Right lobe of liver (tissue), 6 donors: ENCODE measurements around the gene AUH. TPM values are rescaled to one million over a fixed set of nuclear protein-coding genes. Genes with fewer than 3 reads are reported as not detected.

Experiments
- ATAC-seq, 4 donors: fragments of 200-7000 bp; cut with Tn5 transposase; one replicate each; pipeline ENCODE4 v1.9.1; 2020; ENCODE audit warnings: mild to moderate bottlenecking in 4 of 4, moderate library complexity in 4 of 4
- DNase-seq, 3 donors: peaks; one replicate each; pipeline ENCODE4 v3.0.0-alpha.2; 2020
- H3K27ac ChIP-seq, 3 donors: fragments of 200-600 bp; one replicate each; pipeline ENCODE4 v1.8.0; 2022
- H3K27me3 ChIP-seq, 2 donors: fragments of 200-600 bp; one replicate each; pipeline ENCODE4 v1.8.0; 2022
- H3K36me3 ChIP-seq, 4 donors: fragments of 200-600 bp; sonication (generic) in 1 of 4; one replicate each; pipeline versions ENCODE4 v1.5.1 to v1.8.0; 2017 to 2022; ENCODE audit warnings: control low read depth in 1 of 4
- H3K4me1 ChIP-seq, 4 donors: fragments of 200-600 bp; sonication (generic) in 1 of 4; one replicate each; pipeline versions ENCODE4 v1.5.1 to v1.8.0; 2017 to 2022; ENCODE audit warnings: control low read depth in 1 of 4
- H3K4me3 ChIP-seq, 3 donors: fragments of 200-600 bp; one replicate each; pipeline ENCODE4 v1.8.0; 2022
- H3K9me3 ChIP-seq, 4 donors: fragments of 200-600 bp; sonication (generic) in 1 of 4; one replicate each; pipeline versions ENCODE4 v1.5.1 to v1.8.0; 2017 to 2022; ENCODE audit warnings: control low read depth in 1 of 4
- POLR2A ChIP-seq: fragments of 450-650 bp; IDR thresholded peaks from one replicate; pipeline ENCODE4 v1.6.1; 2017; ENCODE audit warnings: antibody characterized with exemption, mild to moderate bottlenecking
- WGBS: methylation state at CpG from one replicate; pipeline ENCODE4 v1.1.6; 2018; ENCODE audit warnings: low coverage, low lambda C conversion rate; ENCODE audit not compliant: insufficient coverage; ENCODE audit errors: missing lambda C conversion rate; 5-methylcytosine and 5-hydroxymethylcytosine counted together
- intact Hi-C, 2 donors: fragments of 100-400 bp; cut with DNase I; formaldehyde crosslinking; loops; one replicate each; pipeline versions ENCODE4 v1.11.2 to v1.14.1; 2022
- total RNA-seq, 6 experiments: library from RNA; depleted of rRNA in 2 of 6; stranded (reverse); fragments of >200 nt in 2 of 6; fragmentation: NEBNext Ultra II Directional in 3 of 6; extraction: Animal tissue kit (Norgen Biotek cat#: 25700) in 3 of 6; gene quantifications; one replicate each; pipeline versions ENCODE4 v1.1.0 to v1.2.4, GENCODE V29; 2016 to 2023
- TF ChIP-seq, protein P1 (sequence below), 4 donors: fragments of 200-600 bp in 3 of 4; fragments of 450-650 bp in 1 of 4; IDR thresholded peaks; one replicate each; pipeline versions ENCODE4 v1.5.1 to v1.8.0; 2016 to 2022; ENCODE audit warnings: antibody characterized with exemption in 4 of 4, mild to moderate bottlenecking in 2 of 4
- donor health status: DM: no; HTN: yes; CAD: no.
- donor health status: DM: no; HTN: no; CAD: no.
- donor health status: DM: no; HTN: no; CAD: no.
- donor health status: DM: no; HTN: yes; CAD: no.
- donor health status: DM: no; HTN: yes; CAD: no.

The AUH gene
- total RNA-seq, 6 experiments from 2014 or later, result 12.0 to 22.4 (median 18.4) TPM

DNA sequence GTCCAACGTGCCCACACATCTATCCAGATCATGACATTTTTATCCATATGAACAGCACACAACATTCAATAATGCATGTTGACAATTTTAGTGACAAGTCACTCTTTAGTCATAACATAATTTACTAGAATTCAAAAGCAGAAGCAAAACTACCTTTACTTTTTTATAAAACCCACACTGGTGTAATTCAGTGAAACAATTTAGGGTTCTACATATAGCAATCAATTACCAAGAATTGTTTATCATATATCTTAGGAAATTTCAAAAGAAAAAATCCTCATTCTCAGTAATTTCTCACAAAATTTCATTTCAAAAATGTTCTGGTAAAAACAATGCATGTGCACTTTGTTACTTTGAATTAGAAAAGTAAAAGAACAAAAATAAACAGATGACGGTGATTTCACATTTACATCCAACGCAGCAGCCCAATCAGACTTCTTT lies 12.6 kb downstream of the AUH start:
- H3K27me3 ChIP-seq, result no peaks in the 10 kb centered on the region
- no peak overlapping the region for H3K27ac ChIP-seq
- intact Hi-C loops, result no loop called here
- H3K4me3 ChIP-seq, result no peak overlapping the region
- DNase-seq (no peak), ATAC-seq (no peak)
- H3K4me1 ChIP-seq, result peaks cover 0 to 5% (median 0%) of the 10 kb centered on the region in 4 donors
- TF ChIP-seq POLR2A, result no peak
- TF ChIP-seq, protein P1, sequence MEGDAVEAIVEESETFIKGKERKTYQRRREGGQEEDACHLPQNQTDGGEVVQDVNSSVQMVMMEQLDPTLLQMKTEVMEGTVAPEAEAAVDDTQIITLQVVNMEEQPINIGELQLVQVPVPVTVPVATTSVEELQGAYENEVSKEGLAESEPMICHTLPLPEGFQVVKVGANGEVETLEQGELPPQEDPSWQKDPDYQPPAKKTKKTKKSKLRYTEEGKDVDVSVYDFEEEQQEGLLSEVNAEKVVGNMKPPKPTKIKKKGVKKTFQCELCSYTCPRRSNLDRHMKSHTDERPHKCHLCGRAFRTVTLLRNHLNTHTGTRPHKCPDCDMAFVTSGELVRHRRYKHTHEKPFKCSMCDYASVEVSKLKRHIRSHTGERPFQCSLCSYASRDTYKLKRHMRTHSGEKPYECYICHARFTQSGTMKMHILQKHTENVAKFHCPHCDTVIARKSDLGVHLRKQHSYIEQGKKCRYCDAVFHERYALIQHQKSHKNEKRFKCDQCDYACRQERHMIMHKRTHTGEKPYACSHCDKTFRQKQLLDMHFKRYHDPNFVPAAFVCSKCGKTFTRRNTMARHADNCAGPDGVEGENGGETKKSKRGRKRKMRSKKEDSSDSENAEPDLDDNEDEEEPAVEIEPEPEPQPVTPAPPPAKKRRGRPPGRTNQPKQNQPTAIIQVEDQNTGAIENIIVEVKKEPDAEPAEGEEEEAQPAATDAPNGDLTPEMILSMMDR (IDR thresholded peaks at IDR 0.05), result no peak
- H3K9me3 ChIP-seq, result no peaks in the 10 kb centered on the region
- H3K36me3 ChIP-seq, result peaks cover 0 to 5% (median 2%) of the 10 kb centered on the region in 4 donors
- 87% methylated on average over 3 of the region's 3 CpGs for WGBS

DNA sequence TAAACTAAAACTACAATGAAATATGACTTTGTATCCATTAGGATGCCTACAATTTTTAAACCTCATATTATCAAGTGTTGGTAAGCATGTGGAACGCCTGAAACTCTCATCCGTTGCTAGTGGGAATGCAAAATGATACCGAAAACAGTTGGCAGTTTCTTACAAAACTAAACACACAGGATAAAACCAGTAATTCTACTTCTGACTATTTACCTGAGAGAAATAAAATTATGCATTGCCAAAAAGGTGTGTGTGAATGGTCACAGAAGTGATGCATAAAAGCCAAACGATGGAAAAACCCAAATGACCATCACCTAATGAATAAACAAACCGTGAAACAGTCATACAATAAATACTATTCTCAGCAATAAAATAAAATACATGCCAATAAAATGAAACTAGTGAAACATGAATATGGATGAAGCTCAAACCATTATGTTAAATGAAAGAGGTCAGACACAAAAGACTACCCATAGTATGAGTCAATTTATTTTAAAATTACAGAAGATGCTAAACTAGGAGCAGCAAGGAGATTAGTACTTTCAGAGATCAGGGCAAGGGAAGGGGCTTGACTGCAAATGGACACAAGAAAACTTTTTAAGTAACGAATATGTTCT lies 13.4 kb downstream of the AUH start:
- H3K4me1 ChIP-seq, result peaks cover 0 to 5% (median 0%) of the 10 kb centered on the region in 4 donors
- no peak overlapping the region for H3K4me3 ChIP-seq
- TF ChIP-seq, protein P1 (IDR thresholded peaks at IDR 0.05), result no peak
- no peak for TF ChIP-seq POLR2A
- DNase-seq, result no peak
- ATAC-seq, result no peak
- intact Hi-C loops, result no loop called here
- H3K27ac ChIP-seq, result no peak overlapping the region
- H3K27me3 ChIP-seq, result no peaks in the 10 kb centered on the region
- WGBS, result 77% methylated on average over 6 of the region's 6 CpGs
- peaks cover 0 to 4% (median 1%) of the 10 kb centered on the region in 4 donors for H3K36me3 ChIP-seq
- no peaks in the 10 kb centered on the region for H3K9me3 ChIP-seq

DNA sequence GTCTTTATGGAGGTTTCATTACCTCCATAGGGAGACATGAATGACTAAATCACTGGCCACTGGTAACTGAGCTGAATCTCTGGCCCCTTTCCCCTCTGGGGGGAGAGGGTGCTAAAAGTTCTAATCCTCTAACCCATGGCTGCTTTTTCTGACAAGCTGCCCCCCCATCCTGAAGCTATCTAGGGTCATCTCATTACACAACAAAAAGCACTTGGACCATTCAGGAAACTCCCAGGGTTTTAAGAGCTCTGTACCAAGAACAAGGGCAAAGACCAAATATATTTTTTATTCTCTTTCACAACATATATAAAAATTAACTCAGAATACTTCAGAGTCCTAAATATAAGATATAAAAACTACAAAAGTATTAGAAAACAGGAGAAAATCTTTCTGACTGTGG lies 14.3 kb downstream of the AUH start:
- Histone ChIP-seq H3K27me3 (no peaks in the 10 kb centered on the region), H3K36me3 (peaks cover 0 to 4% (median 1%) of the 10 kb centered on the region in 4 donors), H3K27ac (no peak overlapping the region), H3K9me3 (no peaks in the 10 kb centered on the region), H3K4me1 (peaks cover 0 to 5% (median 0%) of the 10 kb centered on the region in 4 donors), H3K4me3 (no peak overlapping the region)
- TF ChIP-seq, protein P1 (IDR thresholded peaks at IDR 0.05), result no peak
- no peak for TF ChIP-seq POLR2A
- intact Hi-C loops, result no loop called here
- ATAC-seq (peak in 2 of 4 donors; percentile 46 to 53), DNase-seq (no peak)

DNA sequence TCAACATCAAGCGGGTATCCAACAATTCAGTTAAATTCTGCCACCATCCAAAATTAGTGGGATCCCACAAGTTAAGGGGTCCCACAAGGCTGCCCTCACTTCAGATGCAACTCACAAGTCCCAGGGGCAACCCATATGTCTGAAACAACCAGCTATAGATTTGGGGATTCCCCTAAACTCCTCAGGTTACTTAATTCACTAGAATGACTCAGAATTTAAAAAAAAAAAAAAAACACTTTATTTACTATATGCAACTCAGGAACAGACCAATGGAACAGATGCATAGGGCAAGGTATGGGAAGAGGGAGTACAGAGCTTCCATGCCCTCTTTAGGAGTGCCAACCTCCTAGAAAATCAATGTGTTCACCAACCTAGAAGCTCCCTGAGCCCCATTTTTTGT lies 15.1 kb downstream of the AUH start:
- H3K36me3 ChIP-seq, result peaks cover 0 to 3% (median 0%) of the 10 kb centered on the region in 4 donors
- H3K4me1 ChIP-seq, result peaks cover 0 to 5% (median 0%) of the 10 kb centered on the region in 4 donors
- no peaks in the 10 kb centered on the region for H3K27me3 ChIP-seq
- no peak for DNase-seq
- WGBS, result 100% methylated on average over 1 of the region's 1 CpG
- intact Hi-C loops, result no loop called here
- ATAC-seq, result no peak
- no peak for TF ChIP-seq POLR2A
- TF ChIP-seq, protein P1 (IDR thresholded peaks at IDR 0.05), result no peak
- H3K9me3 ChIP-seq, result no peaks in the 10 kb centered on the region
- H3K27ac ChIP-seq, result no peak overlapping the region
- H3K4me3 ChIP-seq, result no peak overlapping the region
